SK-N-SH (cell line): ENCODE data around the gene MAP1LC3B. TPM values are rescaled to one million over a fixed set of nuclear protein-coding genes. Genes with fewer than 3 reads are reported as not detected.

Source experiments
- CTCF ChIA-PET: fragments of 300-600, 350-600 bp; formaldehyde crosslinking; extraction: SDS; loops from one replicate; lab custom pipeline; 2021; lab: Yijun Ruan, JAX
- POLR2A ChIA-PET: fragments of 350-600 bp; sonication (Branson Sonifier 250); formaldehyde crosslinking; extraction: SDS; loops from one replicate; lab custom pipeline; 2020; ENCODE audit warnings: antibody characterized with exemption, inconsistent platforms; lab: Yijun Ruan, JAX
- DNase-seq: peaks from one replicate; pipeline ENCODE4 v3.0.0; 2012
- H2AFZ ChIP-seq: fragments of 200-600 bp; sonication (generic); 2 replicates; pipeline ENCODE4 v1.8.1; 2016; ENCODE audit warnings: antibody characterized with exemption, mild to moderate bottlenecking, low read depth
- H3F3A ChIP-seq: fragments of 200-600 bp; sonication (generic); replicated peaks from 2 replicates; pipeline ENCODE3; 2016; ENCODE audit warnings: antibody characterized with exemption, mild to moderate bottlenecking; ENCODE audit not compliant: insufficient read depth
- H3K27ac ChIP-seq, 2 experiments: fragments of 200-500 bp in 1 of 2; fragments of 200-600 bp in 1 of 2; sonication (Bioruptor generic) in 1 of 2; sonication (generic), shearing (Covaris generic) in 1 of 2; 2 replicates each; pipeline versions ENCODE4 v1.5.1 to v1.6.1; 2014 to 2016; ENCODE audit warnings: low read depth in 2 of 2, inconsistent platforms in 1 of 2, low read length in 1 of 2, mild to moderate bottlenecking in 1 of 2, mixed read lengths in 1 of 2
- H3K27me3 ChIP-seq: fragments of 200-600 bp; sonication (generic), shearing (Covaris generic); 2 replicates; pipeline ENCODE4 v1.6.1; 2016; ENCODE audit warnings: mixed run types; ENCODE audit not compliant: insufficient read depth
- H3K36me3 ChIP-seq, 2 experiments: fragments of 200-500 bp in 1 of 2; fragments of 200-600 bp in 1 of 2; sonication (Bioruptor generic) in 1 of 2; sonication (generic) in 1 of 2; replicated peaks in 1 of 2; 2 replicates each; pipeline versions ENCODE3 to v1.5.1; 2014 to 2016; ENCODE audit warnings: low read length in 1 of 2, mild to moderate bottlenecking in 1 of 2; ENCODE audit not compliant: insufficient read depth in 2 of 2, control insufficient read depth in 1 of 2
- H3K4me1 ChIP-seq, 2 experiments: fragments of 200-500 bp in 1 of 2; fragments of 200-600 bp in 1 of 2; sonication (Bioruptor generic) in 1 of 2; sonication (generic), shearing (Covaris generic) in 1 of 2; 2 replicates each; pipeline versions ENCODE4 v1.5.1 to v1.6.1; 2014 to 2016; ENCODE audit warnings: low read depth in 1 of 2, low read length in 1 of 2, mixed run types in 1 of 2; ENCODE audit not compliant: insufficient read depth in 2 of 2, control insufficient read depth in 1 of 2
- H3K4me2 ChIP-seq: fragments of 200-600 bp; sonication (generic), shearing (Covaris generic); 2 replicates; pipeline ENCODE4 v1.6.1; 2017; ENCODE audit warnings: mixed run types
- H3K4me3 ChIP-seq, 2 experiments: fragments of 200-500 bp in 1 of 2; fragments of 200-600 bp in 1 of 2; sonication (Bioruptor generic) in 1 of 2; sonication (generic), shearing (Covaris generic) in 1 of 2; 2 replicates each; pipeline versions ENCODE4 v1.5.1 to v1.8.1; 2014 to 2016; ENCODE audit warnings: low read depth in 2 of 2, inconsistent platforms in 1 of 2, low read length in 1 of 2, mild to moderate bottlenecking in 1 of 2, mixed read lengths in 1 of 2, moderate library complexity in 1 of 2
- H3K79me2 ChIP-seq: fragments of 200-600 bp; sonication (generic); 2 replicates; pipeline ENCODE4 v1.8.1; 2017; ENCODE audit warnings: mild to moderate bottlenecking; ENCODE audit not compliant: insufficient read depth
- H3K9ac ChIP-seq: fragments of 200-600 bp; sonication (generic); 2 replicates; pipeline ENCODE4 v1.6.1; 2017; ENCODE audit warnings: mixed run types
- H3K9me2 ChIP-seq: fragments of 200-600 bp; sonication (generic); 2 replicates; pipeline ENCODE4 v1.6.1; 2017; ENCODE audit warnings: mixed run types
- H3K9me3 ChIP-seq: fragments of 200-600 bp; sonication (generic); 2 replicates; pipeline ENCODE4 v1.6.1; 2017; ENCODE audit warnings: mixed run types, mild to moderate bottlenecking, moderate library complexity
- H4K20me1 ChIP-seq: fragments of 200-600 bp; sonication (generic); 2 replicates; pipeline ENCODE4 v1.6.1; 2017; ENCODE audit warnings: mild to moderate bottlenecking, mixed run types; ENCODE audit not compliant: insufficient read depth
- CHD2 ChIP-seq: fragments of 150-350 bp; IDR thresholded peaks from 2 replicates; pipeline ENCODE4 v1.6.1; 2018; ENCODE audit warnings: low read length; ENCODE audit not compliant: partially characterized antibody
- ELF1 ChIP-seq: IDR thresholded peaks from 2 replicates; pipeline ENCODE4 v1.4.0; 2012
- EZH2phosphoT487 ChIP-seq: fragments of 200-600 bp; sonication (generic); IDR thresholded peaks from 2 replicates; pipeline ENCODE4 v1.6.1; 2017; ENCODE audit warnings: low read depth, mixed run types, mild to moderate bottlenecking, antibody characterized with exemption, moderate library complexity, borderline replicate concordance
- FOXM1 ChIP-seq: IDR thresholded peaks from 2 replicates; pipeline ENCODE4 v1.4.0; 2012; ENCODE audit warnings: low read depth, mild to moderate bottlenecking
- GATA2 ChIP-seq: sonication (generic); formaldehyde crosslinking; IDR thresholded peaks from 2 replicates; pipeline ENCODE4 v1.5.0; 2020; ENCODE audit warnings: mild to moderate bottlenecking, missing genetic modification reagents
- JUND ChIP-seq: IDR thresholded peaks from 2 replicates; pipeline ENCODE4 v1.4.0; 2012
- MEF2A ChIP-seq: IDR thresholded peaks from 2 replicates; pipeline ENCODE4 v1.4.0; 2012; ENCODE audit warnings: low read depth, borderline replicate concordance
- MXI1 ChIP-seq: IDR thresholded peaks from 2 replicates; pipeline ENCODE4 v1.6.1; 2012; ENCODE audit warnings: mild to moderate bottlenecking, low read depth, low read length, improper control_type of control experiment
- NFIC ChIP-seq: IDR thresholded peaks from 2 replicates; pipeline ENCODE4 v1.4.0; 2012; ENCODE audit warnings: borderline replicate concordance
- NRF1 ChIP-seq: IDR thresholded peaks from 2 replicates; pipeline ENCODE4 v1.6.1; 2012; ENCODE audit warnings: low read depth, mild to moderate bottlenecking, low read length
- POLR2AphosphoS5 ChIP-seq: IDR thresholded peaks from 2 replicates; pipeline ENCODE4 v1.6.1; 2012; ENCODE audit warnings: low read depth, low read length
- RAD21 ChIP-seq: IDR thresholded peaks from 2 replicates; pipeline ENCODE4 v1.6.1; 2012; ENCODE audit warnings: mild to moderate bottlenecking, low read length
- RXRA ChIP-seq: IDR thresholded peaks from 2 replicates; pipeline ENCODE4 v1.4.0; 2012; ENCODE audit warnings: low read depth, mild to moderate bottlenecking, borderline replicate concordance
- SIN3A ChIP-seq: IDR thresholded peaks from 2 replicates; pipeline ENCODE4 v1.6.1; 2012; ENCODE audit warnings: low read depth, mild to moderate bottlenecking, low read length, moderate library complexity, borderline replicate concordance
- TCF12 ChIP-seq: IDR thresholded peaks from 2 replicates; pipeline ENCODE4 v1.4.0; 2012
- TEAD4 ChIP-seq: IDR thresholded peaks from 2 replicates; pipeline ENCODE4 v1.4.0; 2012; ENCODE audit warnings: mild to moderate bottlenecking, borderline replicate concordance; ENCODE audit not compliant: insufficient read depth
- YY1 ChIP-seq: IDR thresholded peaks from 2 replicates; pipeline ENCODE4 v1.4.0; 2012; ENCODE audit warnings: low read depth, mild to moderate bottlenecking
- WGBS: methylation state at CpG from one replicate; pipeline ENCODE4 v1.1.6; 2017; ENCODE audit warnings: low lambda C conversion rate; 5-methylcytosine and 5-hydroxymethylcytosine counted together
- polyA plus RNA-seq, 3 experiments: library from polyadenylated mRNA; depleted of rRNA; stranded (reverse); fragments of >200 nt; gene quantifications; 2 replicates each; pipeline ENCODE4 v1.2.3, GENCODE V29; 2012
- TF ChIP-seq, protein P1 (sequence below): IDR thresholded peaks from 2 replicates; pipeline ENCODE4 v1.6.1; 2012; ENCODE audit warnings: mild to moderate bottlenecking, low read depth, low read length, moderate library complexity
- TF ChIP-seq, protein P2 (sequence below): IDR thresholded peaks from 2 replicates; pipeline ENCODE4 v1.4.0; 2012; ENCODE audit warnings: low read depth, borderline replicate concordance
- TF ChIP-seq, protein P3 (sequence below): IDR thresholded peaks from 2 replicates; pipeline ENCODE4 v1.4.0; 2012; ENCODE audit warnings: low read depth
- TF ChIP-seq, protein P4 (sequence below): IDR thresholded peaks from 2 replicates; pipeline ENCODE4; 2012
- TF ChIP-seq, protein P5 (sequence below): IDR thresholded peaks from 2 replicates; pipeline ENCODE4 v1.4.0; 2012; ENCODE audit warnings: low read depth, borderline replicate concordance

MAP1LC3B gene
- polyA plus RNA-seq, 1 of the 3 experiments (the other 2 are of a cell fraction), result 33.7 TPM

DNA sequence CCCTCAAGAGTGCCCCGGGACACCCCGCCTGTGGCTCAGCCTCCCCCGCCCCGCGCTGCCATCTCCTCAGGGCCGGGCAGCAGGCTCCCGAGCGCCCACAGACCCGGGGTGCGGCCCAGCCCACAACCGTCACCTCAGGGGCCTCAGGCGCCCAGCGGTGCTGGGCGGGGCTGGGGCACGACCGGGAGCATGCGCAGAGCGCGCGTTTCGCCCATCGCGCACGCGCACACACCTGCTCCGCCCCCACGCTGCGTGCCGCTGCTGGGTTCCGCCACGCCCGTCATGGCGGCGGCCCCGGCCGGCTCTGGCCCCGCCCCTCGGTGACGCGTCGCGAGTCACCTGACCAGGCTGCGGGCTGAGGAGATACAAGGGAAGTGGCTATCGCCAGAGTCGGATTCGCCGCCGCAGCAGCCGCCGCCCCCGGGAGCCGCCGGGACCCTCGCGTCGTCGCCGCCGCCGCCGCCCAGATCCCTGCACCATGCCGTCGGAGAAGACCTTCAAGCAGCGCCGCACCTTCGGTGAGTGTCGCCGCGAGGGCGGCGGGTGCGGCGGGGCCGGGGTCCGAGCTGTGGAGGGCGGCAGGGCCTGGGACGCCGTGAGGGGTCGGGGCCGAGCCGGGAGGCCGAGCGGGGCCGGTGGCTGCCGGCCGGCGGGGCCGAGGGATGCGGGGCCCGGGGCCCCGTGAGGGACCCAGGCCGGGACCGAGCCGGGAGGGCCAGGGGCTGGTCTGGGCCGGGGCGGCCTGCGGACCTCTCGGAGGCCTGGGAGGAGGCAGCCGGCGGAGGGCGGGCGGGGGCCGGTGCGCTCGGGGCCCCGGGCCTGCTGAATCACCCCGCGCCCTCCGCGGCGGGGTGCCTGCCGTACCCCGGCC, at the start of gene MAP1LC3B (continued):
- no peak for TF ChIP-seq NFIC
- TF ChIP-seq TEAD4, result no peak
- peak; percentile 100 for TF ChIP-seq ELF1
- TF ChIP-seq TCF12, result peak; percentile 17; the same call in 1 of the 2 replicates
- no peak for TF ChIP-seq RAD21
- peak; percentile 79 for TF ChIP-seq MXI1
- TF ChIP-seq, protein P1, sequence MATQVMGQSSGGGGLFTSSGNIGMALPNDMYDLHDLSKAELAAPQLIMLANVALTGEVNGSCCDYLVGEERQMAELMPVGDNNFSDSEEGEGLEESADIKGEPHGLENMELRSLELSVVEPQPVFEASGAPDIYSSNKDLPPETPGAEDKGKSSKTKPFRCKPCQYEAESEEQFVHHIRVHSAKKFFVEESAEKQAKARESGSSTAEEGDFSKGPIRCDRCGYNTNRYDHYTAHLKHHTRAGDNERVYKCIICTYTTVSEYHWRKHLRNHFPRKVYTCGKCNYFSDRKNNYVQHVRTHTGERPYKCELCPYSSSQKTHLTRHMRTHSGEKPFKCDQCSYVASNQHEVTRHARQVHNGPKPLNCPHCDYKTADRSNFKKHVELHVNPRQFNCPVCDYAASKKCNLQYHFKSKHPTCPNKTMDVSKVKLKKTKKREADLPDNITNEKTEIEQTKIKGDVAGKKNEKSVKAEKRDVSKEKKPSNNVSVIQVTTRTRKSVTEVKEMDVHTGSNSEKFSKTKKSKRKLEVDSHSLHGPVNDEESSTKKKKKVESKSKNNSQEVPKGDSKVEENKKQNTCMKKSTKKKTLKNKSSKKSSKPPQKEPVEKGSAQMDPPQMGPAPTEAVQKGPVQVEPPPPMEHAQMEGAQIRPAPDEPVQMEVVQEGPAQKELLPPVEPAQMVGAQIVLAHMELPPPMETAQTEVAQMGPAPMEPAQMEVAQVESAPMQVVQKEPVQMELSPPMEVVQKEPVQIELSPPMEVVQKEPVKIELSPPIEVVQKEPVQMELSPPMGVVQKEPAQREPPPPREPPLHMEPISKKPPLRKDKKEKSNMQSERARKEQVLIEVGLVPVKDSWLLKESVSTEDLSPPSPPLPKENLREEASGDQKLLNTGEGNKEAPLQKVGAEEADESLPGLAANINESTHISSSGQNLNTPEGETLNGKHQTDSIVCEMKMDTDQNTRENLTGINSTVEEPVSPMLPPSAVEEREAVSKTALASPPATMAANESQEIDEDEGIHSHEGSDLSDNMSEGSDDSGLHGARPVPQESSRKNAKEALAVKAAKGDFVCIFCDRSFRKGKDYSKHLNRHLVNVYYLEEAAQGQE, result peak; percentile 30; the same call in 1 of the 2 replicates
- TF ChIP-seq, protein P2, sequence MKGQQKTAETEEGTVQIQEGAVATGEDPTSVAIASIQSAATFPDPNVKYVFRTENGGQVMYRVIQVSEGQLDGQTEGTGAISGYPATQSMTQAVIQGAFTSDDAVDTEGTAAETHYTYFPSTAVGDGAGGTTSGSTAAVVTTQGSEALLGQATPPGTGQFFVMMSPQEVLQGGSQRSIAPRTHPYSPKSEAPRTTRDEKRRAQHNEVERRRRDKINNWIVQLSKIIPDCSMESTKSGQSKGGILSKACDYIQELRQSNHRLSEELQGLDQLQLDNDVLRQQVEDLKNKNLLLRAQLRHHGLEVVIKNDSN, result peak; percentile 95

DNA sequence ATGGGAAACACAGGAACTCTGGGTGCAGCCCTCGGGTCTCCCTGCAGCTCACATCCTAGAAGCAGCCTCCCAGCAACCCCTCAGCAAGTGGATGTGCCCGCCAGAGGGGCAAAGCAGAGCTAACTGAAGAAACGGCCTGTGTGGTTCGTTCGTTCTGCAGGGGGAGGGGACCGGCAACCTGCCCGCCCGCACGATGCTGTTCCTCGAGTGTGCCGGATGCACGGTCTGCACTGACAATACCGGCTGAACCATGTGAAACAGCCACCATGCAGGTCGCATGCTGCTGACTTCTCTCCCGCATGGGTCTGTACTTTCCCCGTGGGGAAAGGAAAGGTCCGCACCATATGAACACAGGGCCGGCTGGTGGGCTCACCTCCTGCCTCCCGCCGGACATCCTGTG, 49.6 kb upstream of the MAP1LC3B start:
- TF ChIP-seq, protein P3, sequence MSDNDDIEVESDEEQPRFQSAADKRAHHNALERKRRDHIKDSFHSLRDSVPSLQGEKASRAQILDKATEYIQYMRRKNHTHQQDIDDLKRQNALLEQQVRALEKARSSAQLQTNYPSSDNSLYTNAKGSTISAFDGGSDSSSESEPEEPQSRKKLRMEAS, result no peak
- TF ChIP-seq, protein P2, result no peak
- TF ChIP-seq MXI1, result no peak
- TF ChIP-seq RXRA, result no peak
- TF ChIP-seq SIN3A, result no peak
- no peak for TF ChIP-seq NRF1
- TF ChIP-seq NFIC, result no peak
- TF ChIP-seq TCF12, result no peak
- TF ChIP-seq YY1, result no peak
- TF ChIP-seq, protein P4, sequence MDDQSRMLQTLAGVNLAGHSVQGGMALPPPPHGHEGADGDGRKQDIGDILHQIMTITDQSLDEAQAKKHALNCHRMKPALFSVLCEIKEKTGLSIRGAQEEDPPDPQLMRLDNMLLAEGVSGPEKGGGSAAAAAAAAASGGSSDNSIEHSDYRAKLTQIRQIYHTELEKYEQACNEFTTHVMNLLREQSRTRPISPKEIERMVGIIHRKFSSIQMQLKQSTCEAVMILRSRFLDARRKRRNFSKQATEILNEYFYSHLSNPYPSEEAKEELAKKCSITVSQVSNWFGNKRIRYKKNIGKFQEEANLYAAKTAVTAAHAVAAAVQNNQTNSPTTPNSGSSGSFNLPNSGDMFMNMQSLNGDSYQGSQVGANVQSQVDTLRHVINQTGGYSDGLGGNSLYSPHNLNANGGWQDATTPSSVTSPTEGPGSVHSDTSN, result no peak
- TF ChIP-seq GATA2, result no peak
- no peak for TF ChIP-seq POLR2AphosphoS5
- no peak for TF ChIP-seq TEAD4
- no peak for TF ChIP-seq CHD2
- TF ChIP-seq ELF1, result no peak
- no peak for TF ChIP-seq MEF2A
- TF ChIP-seq, protein P5, sequence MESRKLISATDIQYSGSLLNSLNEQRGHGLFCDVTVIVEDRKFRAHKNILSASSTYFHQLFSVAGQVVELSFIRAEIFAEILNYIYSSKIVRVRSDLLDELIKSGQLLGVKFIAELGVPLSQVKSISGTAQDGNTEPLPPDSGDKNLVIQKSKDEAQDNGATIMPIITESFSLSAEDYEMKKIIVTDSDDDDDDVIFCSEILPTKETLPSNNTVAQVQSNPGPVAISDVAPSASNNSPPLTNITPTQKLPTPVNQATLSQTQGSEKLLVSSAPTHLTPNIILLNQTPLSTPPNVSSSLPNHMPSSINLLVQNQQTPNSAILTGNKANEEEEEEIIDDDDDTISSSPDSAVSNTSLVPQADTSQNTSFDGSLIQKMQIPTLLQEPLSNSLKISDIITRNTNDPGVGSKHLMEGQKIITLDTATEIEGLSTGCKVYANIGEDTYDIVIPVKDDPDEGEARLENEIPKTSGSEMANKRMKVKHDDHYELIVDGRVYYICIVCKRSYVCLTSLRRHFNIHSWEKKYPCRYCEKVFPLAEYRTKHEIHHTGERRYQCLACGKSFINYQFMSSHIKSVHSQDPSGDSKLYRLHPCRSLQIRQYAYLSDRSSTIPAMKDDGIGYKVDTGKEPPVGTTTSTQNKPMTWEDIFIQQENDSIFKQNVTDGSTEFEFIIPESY, result no peak
- TF ChIP-seq EZH2phosphoT487, result no peak
- TF ChIP-seq JUND, result no peak
- TF ChIP-seq FOXM1, result no peak
- Histone ChIP-seq H3K36me3 (peaks cover 0 to 24% of the 10 kb centered on the region in 2 experiments), H3K9ac (no peak overlapping the region), H2AFZ (no peak overlapping the region), H3K27ac (no peak overlapping the region), H3K27me3 (no peaks in the 10 kb centered on the region), H4K20me1 (no peaks in the 10 kb centered on the region), H3K9me2 (no peaks in the 10 kb centered on the region), H3K4me1 (peaks cover 0 to under 1% of the 10 kb centered on the region in 2 experiments; a peak in 1 of 4 replicates), H3K79me2 (peaks cover 5% of the 10 kb centered on the region; the same call in 1 of the 2 replicates), H3K4me2 (no peak overlapping the region), H3K4me3 (no peak overlapping the region), H3K9me3 (no peaks in the 10 kb centered on the region), H3F3A (no peaks in the 10 kb centered on the region)
- ChIA-PET POLR2A (no interaction called here), CTCF (interaction anchor here (0.7 kb wide), 1 partner anchor 17 kb away, joined by 3 read pairs; no protein-coding TSS in a partner anchor)
- DNase-seq, result no peak
- 98% methylated on average over 9 of the region's 20 CpGs for WGBS
